NCI-H128 (cell line): Measurements from ENCODE around the gene ALK.

ENCODE experiments used
- DNase-seq: peaks from one replicate; lab custom pipeline; 2025; ENCODE audit not compliant: unreplicated experiment; lab: John Stamatoyannopoulos, UW

The ALK gene

GRCh38 chr2:29723255-29724001 lies 198.0 kb downstream of the ALK start:
- DNase-seq: no peak

GRCh38 chr2:29719639-29720038 lies 201.7 kb downstream of the ALK start:
- no peak for DNase-seq

- no peak for DNase-seq
Observed at GRCh38 chr2:29718076-29718686, 203.2 kb downstream of the ALK start.

- DNase-seq: no peak
Observed at GRCh38 chr2:29715655-29716054, 205.7 kb downstream of the ALK start.

- DNase-seq: no peak
Observed at GRCh38 chr2:29714333-29714732, 207.1 kb downstream of the ALK start.

- no peak for DNase-seq
Observed at GRCh38 chr2:29706171-29706720, 215.1 kb downstream of the ALK start.

GRCh38 chr2:29705616-29706015 lies 215.8 kb downstream of the ALK start:
- DNase-seq: no peak

GRCh38 chr2:29703336-29703735 lies 218.1 kb downstream of the ALK start:
- DNase-seq: no peak

GRCh38 chr2:29702276-29702675 lies 219.1 kb downstream of the ALK start:
- DNase-seq: no peak

GRCh38 chr2:29700560-29700959 lies 220.8 kb downstream of the ALK start:
- DNase-seq: no peak

GRCh38 chr2:29699045-29699444 lies 222.3 kb downstream of the ALK start:
- no peak for DNase-seq

- no peak for DNase-seq
Observed at GRCh38 chr2:29698216-29698615, 223.2 kb downstream of the ALK start.

GRCh38 chr2:29697715-29698114 lies 223.7 kb downstream of the ALK start:
- DNase-seq: no peak

GRCh38 chr2:29697181-29697580 lies 224.2 kb downstream of the ALK start:
- DNase-seq: no peak

GRCh38 chr2:29694741-29695140 lies 226.6 kb downstream of the ALK start:
- no peak for DNase-seq

- DNase-seq: no peak
Observed at GRCh38 chr2:29691391-29691950, 229.9 kb downstream of the ALK start.

GRCh38 chr2:29689666-29690065 lies 231.7 kb downstream of the ALK start:
- DNase-seq: no peak

GRCh38 chr2:29688429-29688828 lies 233.0 kb downstream of the ALK start:
- no peak for DNase-seq

- no peak for DNase-seq
Observed at GRCh38 chr2:29687121-29687520, 234.3 kb downstream of the ALK start.

- DNase-seq: no peak
Observed at GRCh38 chr2:29676886-29677453, 244.4 kb downstream of the ALK start.

- no peak for DNase-seq
Observed at GRCh38 chr2:29664578-29664977, 256.8 kb downstream of the ALK start.

- no peak for DNase-seq
Observed at GRCh38 chr2:29663268-29663667, 258.1 kb downstream of the ALK start.
